ENCODE measurements around the gene ACAA2. TPM values are rescaled to one million over a fixed set of nuclear protein-coding genes. Genes with fewer than 3 reads are reported as not detected.

Gene ACAA2
- total and polyA plus RNA-seq, 3 experiments from 2014 or later, result 72.2 to 100 (median 72.4) TPM

DNA sequence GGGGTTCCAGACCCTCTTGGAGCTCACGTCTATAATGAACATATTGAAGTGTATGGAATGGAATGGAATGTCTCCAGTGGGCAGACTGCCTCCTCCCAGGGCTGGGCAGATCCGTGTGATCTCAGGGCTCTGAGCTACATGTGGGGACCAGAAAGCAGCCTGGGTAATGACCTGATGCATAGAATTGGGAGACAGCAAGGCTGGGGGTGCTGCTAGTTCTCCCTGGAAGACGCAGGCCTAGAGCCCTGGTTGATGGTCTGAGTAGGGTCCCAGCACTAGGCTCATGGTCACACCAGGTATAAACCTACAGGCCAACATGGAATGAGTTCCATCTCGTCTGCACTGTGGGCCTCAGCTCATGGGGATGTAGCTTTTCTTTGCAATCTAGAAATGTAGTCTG lies 46.7 kb downstream of the ACAA2 start:
- H3K9me3 ChIP-seq (ENCODE audit: low read length), result no peaks in the 10 kb centered on the region
- no peaks in the 10 kb centered on the region for H3K27me3 ChIP-seq (ENCODE audit: insufficient read depth, low read length, poor library complexity, severe bottlenecking)
- H3K4me1 ChIP-seq (ENCODE audit: insufficient read depth, low read length), result no peaks in the 10 kb centered on the region
- H3K4me3 ChIP-seq (ENCODE audit: low read length), result no peak overlapping the region
- ChIA-PET CTCF (no interaction called here), POLR2A (no interaction called here)
- H3K9me3 Mint-ChIP-seq, result no peaks in the 10 kb centered on the region
- H3K27ac Mint-ChIP-seq, result peak overlapping the region in 1 of 8 donors; percentile 70
- peaks cover 0 to 1% of the 10 kb centered on the region in 2 donors for H3K27me3 Mint-ChIP-seq
- no peaks in the 10 kb centered on the region for H3K36me3 Mint-ChIP-seq
- no peak overlapping the region for H3K27ac ChIP-seq (ENCODE audit: low read depth, low read length)
- no peaks in the 10 kb centered on the region for H3K36me3 ChIP-seq (ENCODE audit: insufficient read depth, low read length)
- no peak for DNase-seq
- H3K4me1 Mint-ChIP-seq, result peaks cover 0 to 4% (median 0%) of the 10 kb centered on the region in 3 donors
- H3K4me3 Mint-ChIP-seq, result no peak overlapping the region

DNA sequence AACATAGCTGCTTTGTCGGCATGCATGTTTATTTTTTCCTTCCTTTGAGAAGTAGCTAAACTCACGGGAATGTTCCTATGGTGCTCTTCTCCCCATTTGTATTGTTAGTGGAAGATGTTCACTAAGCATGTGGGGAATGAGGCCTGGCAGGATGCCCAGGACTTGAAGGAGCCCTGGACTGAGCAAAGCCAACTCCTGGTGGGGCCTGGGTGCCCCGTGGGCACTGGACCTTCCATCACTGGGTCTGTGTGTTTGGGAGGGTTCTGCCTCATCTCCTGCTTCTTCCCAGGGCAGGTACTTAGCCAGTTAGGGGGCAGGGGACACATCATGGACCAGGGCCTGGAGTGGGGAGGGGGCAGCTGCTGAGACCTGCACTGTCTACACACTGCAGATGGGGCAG lies 49.3 kb downstream of the ACAA2 start:
- no peaks in the 10 kb centered on the region for H3K36me3 ChIP-seq (ENCODE audit: insufficient read depth, low read length)
- H3K27me3 ChIP-seq (ENCODE audit: insufficient read depth, low read length, poor library complexity, severe bottlenecking), result no peaks in the 10 kb centered on the region
- DNase-seq, result no peak
- no peaks in the 10 kb centered on the region for H3K4me1 ChIP-seq (ENCODE audit: insufficient read depth, low read length)
- no peaks in the 10 kb centered on the region for H3K9me3 ChIP-seq (ENCODE audit: low read length)
- ChIA-PET CTCF (no interaction called here), POLR2A (no interaction called here)
- no peak overlapping the region for H3K4me3 ChIP-seq (ENCODE audit: low read length)
- H3K27ac ChIP-seq (ENCODE audit: low read depth, low read length), result no peak overlapping the region
- H3K27me3 Mint-ChIP-seq, result peaks cover 0 to 1% of the 10 kb centered on the region in 2 donors
- H3K9me3 Mint-ChIP-seq, result no peaks in the 10 kb centered on the region
- H3K27ac Mint-ChIP-seq, result no peak overlapping the region
- no peak overlapping the region for H3K4me3 Mint-ChIP-seq
- H3K4me1 Mint-ChIP-seq, result peaks cover 0 to 4% (median 0%) of the 10 kb centered on the region in 3 donors
- no peaks in the 10 kb centered on the region for H3K36me3 Mint-ChIP-seq

DNA sequence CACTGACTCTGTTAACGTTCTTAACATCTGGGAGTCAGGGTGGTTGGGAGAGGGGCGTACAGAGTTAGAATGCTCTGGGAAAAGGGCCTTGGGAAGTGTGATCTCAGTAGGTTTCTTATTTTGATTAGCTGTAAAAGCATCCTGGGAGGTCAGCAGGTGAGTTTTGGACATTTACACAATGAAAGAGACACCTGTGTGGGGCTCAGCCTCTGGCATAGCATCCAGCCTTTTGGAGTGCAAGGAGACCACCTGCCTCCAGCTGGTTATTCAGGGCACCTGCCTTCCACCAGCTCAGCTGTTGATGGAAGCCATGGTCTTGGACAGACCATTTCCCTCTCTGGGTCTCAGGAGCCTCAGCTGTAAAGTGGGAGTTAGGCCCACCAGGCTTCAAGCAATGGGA lies 49.7 kb downstream of the ACAA2 start:
- H3K27me3 ChIP-seq (ENCODE audit: insufficient read depth, low read length, poor library complexity, severe bottlenecking), result no peaks in the 10 kb centered on the region
- no peak overlapping the region for H3K4me3 Mint-ChIP-seq
- no peaks in the 10 kb centered on the region for H3K9me3 ChIP-seq (ENCODE audit: low read length)
- no peaks in the 10 kb centered on the region for H3K36me3 ChIP-seq (ENCODE audit: insufficient read depth, low read length)
- no peak overlapping the region for H3K4me3 ChIP-seq (ENCODE audit: low read length)
- H3K27me3 Mint-ChIP-seq, result peaks cover 0 to 1% of the 10 kb centered on the region in 2 donors
- no peak for DNase-seq
- no peak overlapping the region for H3K27ac ChIP-seq (ENCODE audit: low read depth, low read length)
- no peaks in the 10 kb centered on the region for H3K9me3 Mint-ChIP-seq
- ChIA-PET CTCF (no interaction called here), POLR2A (no interaction called here)
- H3K4me1 ChIP-seq (ENCODE audit: insufficient read depth, low read length), result no peaks in the 10 kb centered on the region
- peak overlapping the region in 1 of 8 donors; percentile 13 for H3K27ac Mint-ChIP-seq
- H3K36me3 Mint-ChIP-seq, result no peaks in the 10 kb centered on the region
- H3K4me1 Mint-ChIP-seq, result peaks cover 0 to 4% (median 0%) of the 10 kb centered on the region in 3 donors

DNA sequence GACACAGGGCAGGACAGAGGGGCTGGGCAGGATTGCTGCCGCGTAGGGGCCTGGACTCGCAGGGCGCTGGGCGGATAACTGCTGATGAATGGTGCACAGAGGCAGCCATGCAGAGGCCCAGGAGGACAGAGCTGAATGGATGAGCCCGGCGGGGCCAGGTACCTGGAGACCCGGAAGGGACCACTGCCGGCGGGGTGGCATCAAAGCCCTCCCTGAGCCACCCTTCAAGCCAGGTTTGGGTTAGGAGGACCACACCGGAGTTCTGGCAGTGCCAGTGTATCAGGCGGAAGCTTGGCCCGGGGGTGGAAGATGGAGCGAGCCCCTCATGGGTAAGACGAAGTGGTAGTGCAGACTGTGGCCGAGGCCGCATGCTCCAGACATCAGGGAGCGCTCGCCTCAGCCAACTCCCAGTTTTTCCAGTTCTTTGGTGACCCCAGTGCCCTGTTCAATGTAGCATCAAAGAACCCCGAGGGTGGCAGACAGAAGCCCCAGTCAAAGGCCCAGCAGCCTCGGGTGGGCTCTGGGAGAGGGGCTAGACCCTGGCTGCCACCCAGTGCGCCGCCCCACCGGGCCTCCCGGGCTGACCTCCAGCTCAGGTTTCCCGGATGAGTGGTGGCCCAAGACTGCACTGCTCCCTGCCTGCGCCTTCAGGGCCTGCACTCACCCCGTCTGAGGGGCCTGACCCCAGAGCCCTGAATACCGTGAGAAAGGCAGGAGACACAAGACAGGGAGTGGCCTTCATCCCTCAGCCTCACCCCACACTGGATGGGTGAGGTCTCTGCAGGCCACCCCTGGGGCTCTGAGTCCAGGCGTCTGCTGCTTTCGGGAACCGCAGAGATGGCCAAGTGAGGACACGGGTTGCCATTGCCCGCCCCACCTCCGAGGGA lies 50.9 kb downstream of the ACAA2 start:
- H3K4me1 Mint-ChIP-seq, result peaks cover 0 to 4% (median 0%) of the 10 kb centered on the region in 3 donors
- H3K4me1 ChIP-seq (ENCODE audit: insufficient read depth, low read length), result no peaks in the 10 kb centered on the region
- H3K36me3 ChIP-seq (ENCODE audit: insufficient read depth, low read length), result no peaks in the 10 kb centered on the region
- H3K36me3 Mint-ChIP-seq, result no peaks in the 10 kb centered on the region
- no peak overlapping the region for H3K4me3 Mint-ChIP-seq
- POLR2A ChIA-PET, result no interaction called here
- H3K27ac Mint-ChIP-seq, result no peak overlapping the region
- H3K27ac ChIP-seq (ENCODE audit: low read depth, low read length), result no peak overlapping the region
- DNase-seq, result no peak
- H3K9me3 Mint-ChIP-seq, result no peaks in the 10 kb centered on the region
- H3K9me3 ChIP-seq (ENCODE audit: low read length), result no peaks in the 10 kb centered on the region
- peaks cover 0 to 1% of the 10 kb centered on the region in 2 donors for H3K27me3 Mint-ChIP-seq
- CTCF ChIA-PET, result no interaction called here
- no peak overlapping the region for H3K4me3 ChIP-seq (ENCODE audit: low read length)
- H3K27me3 ChIP-seq (ENCODE audit: insufficient read depth, low read length, poor library complexity, severe bottlenecking), result no peaks in the 10 kb centered on the region

DNA sequence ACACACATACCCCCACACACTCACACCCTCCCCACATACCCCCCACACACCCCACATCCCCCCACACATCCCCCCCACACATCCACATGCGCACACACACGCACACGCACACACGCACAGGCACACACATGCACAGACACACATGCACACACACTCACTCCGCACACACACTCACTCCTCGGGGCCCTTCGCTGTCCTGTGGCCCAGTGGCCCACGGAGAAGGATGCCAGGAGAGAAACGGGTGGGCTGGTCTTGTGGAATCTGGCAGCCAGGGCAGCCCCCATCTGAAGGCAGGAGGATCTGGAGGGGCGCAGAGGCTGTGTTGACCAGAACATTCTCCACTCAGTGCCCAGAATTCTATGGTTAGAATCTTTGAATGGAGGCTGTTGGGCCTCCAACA lies 51.6 kb downstream of the ACAA2 start:
- no peak for DNase-seq
- Mint-ChIP-seq H3K9me3 (no peaks in the 10 kb centered on the region), H3K27me3 (peaks cover 0 to 1% of the 10 kb centered on the region in 2 donors), H3K4me3 (no peak overlapping the region), H3K27ac (no peak overlapping the region), H3K36me3 (no peaks in the 10 kb centered on the region), H3K4me1 (peaks cover 0 to 4% (median 0%) of the 10 kb centered on the region in 3 donors)
- CTCF ChIA-PET, result no interaction called here
- Histone ChIP-seq H3K36me3 (ENCODE audit: insufficient read depth, low read length) (no peaks in the 10 kb centered on the region), H3K9me3 (ENCODE audit: low read length) (no peaks in the 10 kb centered on the region), H3K27ac (ENCODE audit: low read depth, low read length) (no peak overlapping the region), H3K27me3 (ENCODE audit: insufficient read depth, low read length, poor library complexity, severe bottlenecking) (no peaks in the 10 kb centered on the region), H3K4me1 (ENCODE audit: insufficient read depth, low read length) (no peaks in the 10 kb centered on the region), H3K4me3 (ENCODE audit: low read length) (no peak overlapping the region)
- POLR2A ChIA-PET, result no interaction called here

DNA sequence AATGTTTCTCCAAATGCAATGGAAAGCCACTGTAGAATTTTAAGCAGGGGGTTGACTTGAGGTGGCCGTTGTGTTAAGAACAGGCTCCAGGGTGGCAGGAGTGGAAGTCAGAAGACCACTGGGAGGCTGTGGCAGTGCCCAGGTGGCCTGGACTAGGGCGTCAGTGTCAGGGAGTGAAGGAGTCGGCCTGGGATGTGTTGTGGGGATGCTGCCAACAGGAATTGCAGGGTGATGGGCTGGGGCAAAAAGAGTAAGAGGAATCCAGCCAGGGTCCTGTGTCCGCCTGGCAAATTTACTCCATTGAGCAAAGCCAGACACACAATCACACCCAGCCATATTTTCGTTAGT lies 55.1 kb downstream of the ACAA2 start:
- Mint-ChIP-seq H3K4me3 (no peak overlapping the region), H3K4me1 (peaks cover 0 to under 1% (median 0%) of the 10 kb centered on the region in 3 donors), H3K36me3 (no peaks in the 10 kb centered on the region), H3K9me3 (peaks cover 0 to 2% (median 0%) of the 10 kb centered on the region in 5 donors), H3K27ac (no peak overlapping the region), H3K27me3 (no peaks in the 10 kb centered on the region)
- CTCF ChIA-PET, result no interaction called here
- Histone ChIP-seq H3K36me3 (ENCODE audit: insufficient read depth, low read length) (no peaks in the 10 kb centered on the region), H3K9me3 (ENCODE audit: low read length) (no peaks in the 10 kb centered on the region), H3K4me1 (ENCODE audit: insufficient read depth, low read length) (no peaks in the 10 kb centered on the region), H3K27me3 (ENCODE audit: insufficient read depth, low read length, poor library complexity, severe bottlenecking) (no peaks in the 10 kb centered on the region), H3K27ac (ENCODE audit: low read depth, low read length) (no peak overlapping the region), H3K4me3 (ENCODE audit: low read length) (no peak overlapping the region)
- no peak for DNase-seq
- POLR2A ChIA-PET, result no interaction called here

DNA sequence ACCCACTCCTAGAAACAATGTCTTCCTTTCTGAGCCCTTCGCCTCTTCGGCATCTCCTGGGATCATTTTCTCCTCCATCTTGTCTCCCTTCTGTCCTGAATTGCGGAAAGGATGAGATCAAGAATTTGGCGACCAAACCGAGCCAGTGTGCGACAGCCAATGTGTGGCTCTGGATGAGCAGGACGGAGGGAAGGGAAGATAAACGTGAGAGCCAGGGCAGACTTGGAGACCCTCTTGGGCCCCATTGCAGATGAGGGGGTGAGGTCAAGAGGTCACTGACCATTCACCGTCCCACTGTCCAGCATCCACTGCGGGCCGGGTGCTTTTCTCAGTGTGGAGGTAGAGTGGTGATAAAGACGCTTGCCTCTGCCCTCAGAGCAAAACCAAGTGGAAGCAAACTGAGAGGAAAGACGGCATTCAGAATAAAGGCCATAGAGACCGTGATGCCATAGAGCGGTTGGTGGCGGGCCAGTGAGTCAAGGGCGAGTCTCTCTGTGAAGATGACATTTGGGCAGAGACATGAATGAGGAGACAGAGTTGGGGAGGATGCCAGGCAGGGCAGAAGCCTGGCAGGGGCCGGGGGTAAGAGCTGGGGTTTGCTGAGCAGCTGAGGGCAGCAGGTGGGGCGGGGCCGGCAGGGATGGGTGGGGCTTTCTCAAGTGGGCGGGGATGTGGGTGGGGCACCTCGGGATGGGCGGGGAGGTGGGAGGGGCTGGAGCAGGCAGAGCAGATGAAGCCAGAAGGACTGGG lies 55.6 kb downstream of the ACAA2 start:
- Histone ChIP-seq H3K27ac (ENCODE audit: low read depth, low read length) (no peak overlapping the region), H3K27me3 (ENCODE audit: insufficient read depth, low read length, poor library complexity, severe bottlenecking) (no peaks in the 10 kb centered on the region), H3K4me3 (ENCODE audit: low read length) (no peak overlapping the region), H3K36me3 (ENCODE audit: insufficient read depth, low read length) (no peaks in the 10 kb centered on the region), H3K4me1 (ENCODE audit: insufficient read depth, low read length) (no peaks in the 10 kb centered on the region), H3K9me3 (ENCODE audit: low read length) (no peaks in the 10 kb centered on the region)
- no peak overlapping the region for H3K27ac Mint-ChIP-seq
- ChIA-PET POLR2A (no interaction called here), CTCF (no interaction called here)
- DNase-seq, result no peak
- no peak overlapping the region for H3K4me3 Mint-ChIP-seq
- no peaks in the 10 kb centered on the region for H3K36me3 Mint-ChIP-seq
- no peaks in the 10 kb centered on the region for H3K27me3 Mint-ChIP-seq
- peaks cover 0 to 6% (median 0%) of the 10 kb centered on the region in 3 donors for H3K4me1 Mint-ChIP-seq
- H3K9me3 Mint-ChIP-seq, result peaks cover 0 to 2% (median 0%) of the 10 kb centered on the region in 5 donors

DNA sequence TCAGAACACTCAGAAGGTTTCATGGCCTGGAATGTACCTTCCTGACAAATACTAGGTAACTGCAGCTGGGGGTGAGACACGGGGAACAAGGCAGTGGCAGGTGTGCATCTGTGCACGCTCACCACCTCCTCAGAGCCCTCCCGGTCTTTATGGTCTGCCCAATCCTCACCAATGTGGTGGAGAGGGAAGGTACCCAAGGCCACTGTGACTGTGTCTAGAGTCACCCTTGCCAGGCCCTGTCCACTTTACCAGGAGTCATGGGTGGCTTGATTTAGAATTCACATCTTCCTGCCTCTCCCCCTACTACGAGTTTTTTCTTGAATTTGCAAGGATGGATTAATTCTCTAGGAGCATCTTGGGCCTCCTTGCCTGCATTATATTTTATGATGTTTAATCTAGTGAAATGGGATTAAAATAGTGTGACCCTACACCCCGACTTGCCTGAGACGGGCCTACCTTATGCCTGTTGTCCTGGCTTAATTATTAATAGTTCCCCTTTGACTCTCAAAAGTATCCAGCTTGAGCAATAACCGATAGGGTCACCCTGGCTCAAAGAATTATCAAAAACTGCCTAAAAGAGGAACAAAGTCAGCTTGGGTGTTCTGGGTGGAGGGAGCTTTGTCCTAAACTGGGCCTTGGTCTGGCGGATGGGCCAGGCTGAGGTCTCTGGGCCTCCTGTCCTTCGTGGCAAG lies 56.5 kb downstream of the ACAA2 start:
- H3K36me3 ChIP-seq (ENCODE audit: insufficient read depth, low read length), result no peaks in the 10 kb centered on the region
- Mint-ChIP-seq H3K27ac (peak overlapping the region in 1 of 8 donors; percentile 24), H3K27me3 (peaks cover 0 to 4% of the 10 kb centered on the region in 2 donors), H3K36me3 (no peaks in the 10 kb centered on the region), H3K4me1 (peaks cover 6 to 14% (median 7%) of the 10 kb centered on the region in 3 donors), H3K4me3 (no peak overlapping the region), H3K9me3 (peaks cover 0 to 2% (median 0%) of the 10 kb centered on the region in 5 donors)
- H3K9me3 ChIP-seq (ENCODE audit: low read length), result no peaks in the 10 kb centered on the region
- ChIA-PET CTCF (no interaction called here), POLR2A (no interaction called here)
- H3K4me3 ChIP-seq (ENCODE audit: low read length), result no peak overlapping the region
- no peak for DNase-seq
- H3K4me1 ChIP-seq (ENCODE audit: insufficient read depth, low read length), result peaks cover 8% of the 10 kb centered on the region
- H3K27me3 ChIP-seq (ENCODE audit: insufficient read depth, low read length, poor library complexity, severe bottlenecking), result no peaks in the 10 kb centered on the region
- no peak overlapping the region for H3K27ac ChIP-seq (ENCODE audit: low read depth, low read length)
